PFSK-1 (cell line): ENCODE measurements around the gene METTL24.

Source experiments
- FOXP2 ChIP-seq: optimal IDR thresholded peaks from 2 replicates; pipeline ENCODE3; 2011; ENCODE audit warnings: borderline replicate concordance, control low read depth, inconsistent platforms; ENCODE audit not compliant: insufficient read depth; ENCODE audit errors: extremely low read length, extremely low read depth
- POLR2AphosphoS5 ChIP-seq: IDR thresholded peaks from 2 replicates; pipeline ENCODE4 v1.6.1; 2012; ENCODE audit warnings: low read depth, mild to moderate bottlenecking, control low read depth, low read length, moderate library complexity
- SIN3A ChIP-seq: IDR thresholded peaks from 2 replicates; pipeline ENCODE4 v1.6.1; 2012; ENCODE audit warnings: mild to moderate bottlenecking, low read length, moderate library complexity, borderline replicate concordance; ENCODE audit not compliant: insufficient read depth
- TAF1 ChIP-seq: IDR thresholded peaks from 2 replicates; pipeline ENCODE4 v1.6.1; 2012; ENCODE audit warnings: low read length, control low read depth, borderline replicate concordance; ENCODE audit not compliant: insufficient read depth
- TF ChIP-seq, protein P1 (sequence below), 2 experiments: IDR thresholded peaks; 2 replicates each; pipeline versions ENCODE4 v1.6.1 to v1.8.0; 2011 to 2012; ENCODE audit warnings: low read depth in 2 of 2, low read length in 2 of 2, control low read depth in 1 of 2, inconsistent platforms in 1 of 2, mild to moderate bottlenecking in 1 of 2, moderate library complexity in 1 of 2; ENCODE audit not compliant: insufficient read depth in 1 of 2

- TF ChIP-seq SIN3A (no peak), POLR2AphosphoS5 (no peak), TAF1 (no peak), FOXP2 (no peak)
- TF ChIP-seq, protein P1, sequence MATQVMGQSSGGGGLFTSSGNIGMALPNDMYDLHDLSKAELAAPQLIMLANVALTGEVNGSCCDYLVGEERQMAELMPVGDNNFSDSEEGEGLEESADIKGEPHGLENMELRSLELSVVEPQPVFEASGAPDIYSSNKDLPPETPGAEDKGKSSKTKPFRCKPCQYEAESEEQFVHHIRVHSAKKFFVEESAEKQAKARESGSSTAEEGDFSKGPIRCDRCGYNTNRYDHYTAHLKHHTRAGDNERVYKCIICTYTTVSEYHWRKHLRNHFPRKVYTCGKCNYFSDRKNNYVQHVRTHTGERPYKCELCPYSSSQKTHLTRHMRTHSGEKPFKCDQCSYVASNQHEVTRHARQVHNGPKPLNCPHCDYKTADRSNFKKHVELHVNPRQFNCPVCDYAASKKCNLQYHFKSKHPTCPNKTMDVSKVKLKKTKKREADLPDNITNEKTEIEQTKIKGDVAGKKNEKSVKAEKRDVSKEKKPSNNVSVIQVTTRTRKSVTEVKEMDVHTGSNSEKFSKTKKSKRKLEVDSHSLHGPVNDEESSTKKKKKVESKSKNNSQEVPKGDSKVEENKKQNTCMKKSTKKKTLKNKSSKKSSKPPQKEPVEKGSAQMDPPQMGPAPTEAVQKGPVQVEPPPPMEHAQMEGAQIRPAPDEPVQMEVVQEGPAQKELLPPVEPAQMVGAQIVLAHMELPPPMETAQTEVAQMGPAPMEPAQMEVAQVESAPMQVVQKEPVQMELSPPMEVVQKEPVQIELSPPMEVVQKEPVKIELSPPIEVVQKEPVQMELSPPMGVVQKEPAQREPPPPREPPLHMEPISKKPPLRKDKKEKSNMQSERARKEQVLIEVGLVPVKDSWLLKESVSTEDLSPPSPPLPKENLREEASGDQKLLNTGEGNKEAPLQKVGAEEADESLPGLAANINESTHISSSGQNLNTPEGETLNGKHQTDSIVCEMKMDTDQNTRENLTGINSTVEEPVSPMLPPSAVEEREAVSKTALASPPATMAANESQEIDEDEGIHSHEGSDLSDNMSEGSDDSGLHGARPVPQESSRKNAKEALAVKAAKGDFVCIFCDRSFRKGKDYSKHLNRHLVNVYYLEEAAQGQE (IDR thresholded peaks at IDR 0.05; ENCODE audit: insufficient read depth in 1 of 2, low read depth in 2 of 2, low read length in 2 of 2) = no peak
These were observed 19.2 kb downstream of the METTL24 start for GRCh38 chr6:110338820-110339470.
